ENCODE measurements around the gene NET1. TPM values are rescaled to one million over a fixed set of nuclear protein-coding genes. Genes with fewer than 3 reads are reported as not detected.

NET1 gene
- total RNA-seq, 1 experiment from 2014 or later: 32.5 TPM

- no peak for DNase-seq (ENCODE audit: low spot score)
- in situ Hi-C loops (cut with HindIII; ENCODE audit: low sequenced_read_pairs): no loop called here
Observed at GRCh38 chr10:5506751-5507648, 94.6 kb downstream of the NET1 start.

- in situ Hi-C loops (cut with HindIII; ENCODE audit: low sequenced_read_pairs): no loop called here
- DNase-seq (ENCODE audit: low spot score): no peak
Observed at GRCh38 chr10:5507649-5508131, 95.3 kb downstream of the NET1 start.

GRCh38 chr10:5508161-5508604, 95.8 kb downstream of the NET1 start:
- no peak for DNase-seq (ENCODE audit: low spot score)
- in situ Hi-C loops (cut with HindIII; ENCODE audit: low sequenced_read_pairs): no loop called here

Other genes with a start within 250 kb of the NET1 start
- not detected in 2 replicates for gene AKR1C8, start 227.4 kb upstream of the NET1 start, total RNA-seq (2014; rRNA removed; shearing (Covaris generic))
- gene AKR1C4, start 215.7 kb upstream of the NET1 start, total RNA-seq (2014; rRNA removed; shearing (Covaris generic)): not detected in 2 replicates
- not detected in 2 replicates for gene UCN3, start 47.6 kb upstream of the NET1 start, total RNA-seq (2014; rRNA removed; shearing (Covaris generic))
- not detected in 2 replicates for gene TUBAL3, start 7.7 kb upstream of the NET1 start, total RNA-seq (2014; rRNA removed; shearing (Covaris generic))
- gene CALML5, start 87.0 kb downstream of the NET1 start, total RNA-seq (2014; rRNA removed; shearing (Covaris generic)): not detected in 2 replicates
- not detected in 2 replicates for gene CALML3, start 112.4 kb downstream of the NET1 start, total RNA-seq (2014; rRNA removed; shearing (Covaris generic))